Liver (tissue), 9 donors: ENCODE results near the gene DCTPP1. TPM values are rescaled to one million over a fixed set of nuclear protein-coding genes. Genes with fewer than 3 reads are reported as not detected.

Experiments
- DNase-seq: peaks from one replicate; pipeline ENCODE4 v3.0.0-alpha.2; 2017; ENCODE audit warnings: low spot score
- H3K27ac ChIP-seq, 2 donors: one replicate each; pipeline ENCODE4 v1.7.0; 2013; ENCODE audit warnings: inconsistent platforms in 2 of 2, low read length in 2 of 2, control low read depth in 1 of 2, low read depth in 1 of 2, mild to moderate bottlenecking in 1 of 2
- H3K27me3 ChIP-seq, 4 donors: one replicate each; pipeline versions ENCODE4 v1.6.1 to v1.7.0; 2013; ENCODE audit warnings: low read length in 3 of 4, inconsistent platforms in 1 of 4, mild to moderate bottlenecking in 1 of 4, moderate library complexity in 1 of 4; ENCODE audit not compliant: control insufficient read depth in 4 of 4, insufficient read depth in 4 of 4
- H3K36me3 ChIP-seq, 4 donors: one replicate each; pipeline versions ENCODE4 v1.6.1 to v1.7.0; 2013; ENCODE audit warnings: low read length in 3 of 4, mild to moderate bottlenecking in 3 of 4, low read depth in 1 of 4, moderate library complexity in 1 of 4; ENCODE audit not compliant: control insufficient read depth in 4 of 4, insufficient read depth in 3 of 4
- H3K4me1 ChIP-seq, 4 donors: one replicate each; pipeline versions ENCODE4 v1.6.1 to v1.7.0; 2013; ENCODE audit warnings: low read length in 3 of 4, mild to moderate bottlenecking in 3 of 4, moderate library complexity in 1 of 4; ENCODE audit not compliant: control insufficient read depth in 4 of 4, insufficient read depth in 4 of 4
- H3K4me3 ChIP-seq, 3 donors: one replicate each; pipeline versions ENCODE4 v1.6.1 to v1.7.0; 2013; ENCODE audit warnings: low read length in 3 of 3, control low read depth in 1 of 3, low read depth in 1 of 3, mild to moderate bottlenecking in 1 of 3
- H3K9ac ChIP-seq, 2 donors: one replicate each; pipeline ENCODE4 v1.7.0; 2013; ENCODE audit warnings: low read length in 2 of 2, mild to moderate bottlenecking in 2 of 2, moderate library complexity in 2 of 2, control low read depth in 1 of 2, low read depth in 1 of 2
- H3K9me3 ChIP-seq, 4 donors: one replicate each; pipeline versions ENCODE4 v1.6.1 to v1.7.0; 2013; ENCODE audit warnings: low read length in 3 of 4; ENCODE audit not compliant: control insufficient read depth in 4 of 4
- FOXA2 ChIP-seq: IDR thresholded peaks from 2 replicates; pipeline ENCODE4 v1.6.1; 2016; ENCODE audit warnings: antibody characterized with exemption
- GABPA ChIP-seq, 2 donors: IDR thresholded peaks in 1 of 2; conservative IDR thresholded peaks in 1 of 2; 2 replicates each; pipeline ENCODE4 v1.6.1; 2016; ENCODE audit warnings: antibody characterized with exemption in 2 of 2, mild to moderate bottlenecking in 1 of 2, moderate library complexity in 1 of 2
- HNF4A ChIP-seq, 2 donors: conservative IDR thresholded peaks; 2 replicates each; pipeline ENCODE4 v1.6.1; 2016; ENCODE audit warnings: antibody characterized with exemption in 2 of 2, mild to moderate bottlenecking in 2 of 2
- HNF4G ChIP-seq: IDR thresholded peaks from 2 replicates; pipeline ENCODE4 v1.6.1; 2016; ENCODE audit warnings: antibody characterized with exemption
- JUND ChIP-seq, 2 donors: IDR thresholded peaks; 2 replicates each; pipeline ENCODE4 v1.6.1; 2016; ENCODE audit warnings: antibody characterized with exemption in 2 of 2
- NR2F2 ChIP-seq: IDR thresholded peaks from 2 replicates; pipeline ENCODE4 v1.6.1; 2016; ENCODE audit warnings: antibody characterized with exemption
- RAD21 ChIP-seq, 2 donors: IDR thresholded peaks; 2 replicates each; pipeline ENCODE4 v1.6.1; 2016; ENCODE audit warnings: antibody characterized with exemption in 2 of 2, mild to moderate bottlenecking in 2 of 2
- RXRA ChIP-seq, 2 donors: IDR thresholded peaks; 2 replicates each; pipeline ENCODE4 v1.6.1; 2017 to 2018; ENCODE audit warnings: antibody characterized with exemption in 2 of 2, mild to moderate bottlenecking in 1 of 2
- TAF1 ChIP-seq: conservative IDR thresholded peaks from 2 replicates; pipeline ENCODE4 v1.6.1; 2016; ENCODE audit warnings: antibody characterized with exemption, mild to moderate bottlenecking
- YY1 ChIP-seq: IDR thresholded peaks from 2 replicates; pipeline ENCODE4 v1.6.1; 2016; ENCODE audit warnings: antibody characterized with exemption, mild to moderate bottlenecking
- WGBS: extraction: QIAGEN DNeasy Blood & Tissue Kit; methylation state at CpG from one replicate; pipeline ENCODE4 v1.1.7; 2013; 5-methylcytosine and 5-hydroxymethylcytosine counted together
- polyA plus RNA-seq, 2 donors: library from polyadenylated mRNA; stranded (reverse) in 1 of 2; unstranded in 1 of 2; fragments of 200-250 nt in 1 of 2; fragments of >200 nt in 1 of 2; fragmentation: Nextera tagmentation in 1 of 2; extraction: Ambion mirVana in 1 of 2; gene quantifications; one replicate each; pipeline versions ENCODE4 v1.2.1 to v1.2.3, GENCODE V29; 2013 to 2015
- total RNA-seq, 2 donors: library from RNA; depleted of rRNA; stranded (reverse); fragments of >200 nt; gene quantifications; one replicate each; pipeline ENCODE4 v1.2.3, GENCODE V29; 2014
- TF ChIP-seq, protein P1 (sequence below): IDR thresholded peaks from 2 replicates; pipeline ENCODE4 v1.6.1; 2016; ENCODE audit warnings: antibody characterized with exemption, mild to moderate bottlenecking
- TF ChIP-seq, protein P2 (sequence below): IDR thresholded peaks from 2 replicates; pipeline ENCODE4 v1.6.1; 2016; ENCODE audit warnings: antibody characterized with exemption
- TF ChIP-seq, protein P3 (sequence below): fragments of 150-350 bp; IDR thresholded peaks from 2 replicates; pipeline ENCODE4 v1.5.1; 2017; ENCODE audit warnings: improper control_type of control experiment, low read depth, low read length; ENCODE audit not compliant: missing input control
- donor health status: healthy.
- donor health status: healthy.
- donor health status: healthy.
- donor health status: healthy.
- donor health status: healthy.

Gene DCTPP1
- total and polyA plus RNA-seq, 4 donors, result 6.0 to 18.8 (median 15.0) TPM

DNA sequence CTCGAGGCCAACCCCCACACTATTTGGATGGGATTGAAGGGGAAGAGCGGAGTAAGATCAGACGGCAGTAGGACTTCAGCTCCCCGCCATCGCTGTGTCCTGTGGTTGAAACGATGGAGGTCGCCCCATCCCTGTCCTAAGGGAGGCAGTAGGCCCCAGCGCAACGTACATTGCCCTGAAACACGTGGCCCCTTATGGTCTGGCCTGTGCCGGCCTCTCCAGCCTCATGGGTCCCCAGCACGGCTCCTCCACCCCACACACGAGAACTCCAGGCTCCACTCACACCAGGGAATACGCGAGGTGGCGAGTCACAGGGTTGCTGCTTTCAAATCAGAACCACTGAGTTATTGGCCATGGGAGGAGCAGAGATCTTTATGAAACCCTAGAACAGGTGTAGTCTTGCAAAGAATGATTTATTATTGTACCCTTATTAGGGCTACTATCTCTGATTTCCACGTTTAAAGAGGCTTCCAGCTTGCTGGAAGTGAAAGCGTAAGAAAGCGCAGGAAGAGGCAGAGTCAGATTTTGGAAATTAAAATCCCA, 669 bp upstream of the DCTPP1 start:
- Histone ChIP-seq H3K9ac (peak overlapping the region in 1 of 2 donors; percentile 47), H3K36me3 (peaks cover 0 to 7% (median 2%) of the 10 kb centered on the region in 4 donors), H3K4me3 (peak overlapping the region in 1 of 3 donors; percentile 2), H3K4me1 (peaks cover 3 to 19% (median 15%) of the 10 kb centered on the region in 4 donors), H3K27me3 (no peaks in the 10 kb centered on the region), H3K27ac (peak overlapping the region; percentile 44 to 71), H3K9me3 (no peaks in the 10 kb centered on the region)
- DNase-seq, result no peak
- WGBS, result 61% methylated on average over 19 of the region's 19 CpGs
- TF ChIP-seq JUND (IDR thresholded peaks at IDR 0.05) (no peak), RAD21 (IDR thresholded peaks at IDR 0.05) (peak in 1 of 2 donors; percentile 4), YY1 (peak; percentile 57), NR2F2 (no peak), HNF4A (conservative IDR thresholded peaks at IDR 0.05) (peak in 1 of 2 donors; percentile 1), FOXA2 (no peak)
- TF ChIP-seq, protein P1, sequence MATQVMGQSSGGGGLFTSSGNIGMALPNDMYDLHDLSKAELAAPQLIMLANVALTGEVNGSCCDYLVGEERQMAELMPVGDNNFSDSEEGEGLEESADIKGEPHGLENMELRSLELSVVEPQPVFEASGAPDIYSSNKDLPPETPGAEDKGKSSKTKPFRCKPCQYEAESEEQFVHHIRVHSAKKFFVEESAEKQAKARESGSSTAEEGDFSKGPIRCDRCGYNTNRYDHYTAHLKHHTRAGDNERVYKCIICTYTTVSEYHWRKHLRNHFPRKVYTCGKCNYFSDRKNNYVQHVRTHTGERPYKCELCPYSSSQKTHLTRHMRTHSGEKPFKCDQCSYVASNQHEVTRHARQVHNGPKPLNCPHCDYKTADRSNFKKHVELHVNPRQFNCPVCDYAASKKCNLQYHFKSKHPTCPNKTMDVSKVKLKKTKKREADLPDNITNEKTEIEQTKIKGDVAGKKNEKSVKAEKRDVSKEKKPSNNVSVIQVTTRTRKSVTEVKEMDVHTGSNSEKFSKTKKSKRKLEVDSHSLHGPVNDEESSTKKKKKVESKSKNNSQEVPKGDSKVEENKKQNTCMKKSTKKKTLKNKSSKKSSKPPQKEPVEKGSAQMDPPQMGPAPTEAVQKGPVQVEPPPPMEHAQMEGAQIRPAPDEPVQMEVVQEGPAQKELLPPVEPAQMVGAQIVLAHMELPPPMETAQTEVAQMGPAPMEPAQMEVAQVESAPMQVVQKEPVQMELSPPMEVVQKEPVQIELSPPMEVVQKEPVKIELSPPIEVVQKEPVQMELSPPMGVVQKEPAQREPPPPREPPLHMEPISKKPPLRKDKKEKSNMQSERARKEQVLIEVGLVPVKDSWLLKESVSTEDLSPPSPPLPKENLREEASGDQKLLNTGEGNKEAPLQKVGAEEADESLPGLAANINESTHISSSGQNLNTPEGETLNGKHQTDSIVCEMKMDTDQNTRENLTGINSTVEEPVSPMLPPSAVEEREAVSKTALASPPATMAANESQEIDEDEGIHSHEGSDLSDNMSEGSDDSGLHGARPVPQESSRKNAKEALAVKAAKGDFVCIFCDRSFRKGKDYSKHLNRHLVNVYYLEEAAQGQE, result no peak

DNA sequence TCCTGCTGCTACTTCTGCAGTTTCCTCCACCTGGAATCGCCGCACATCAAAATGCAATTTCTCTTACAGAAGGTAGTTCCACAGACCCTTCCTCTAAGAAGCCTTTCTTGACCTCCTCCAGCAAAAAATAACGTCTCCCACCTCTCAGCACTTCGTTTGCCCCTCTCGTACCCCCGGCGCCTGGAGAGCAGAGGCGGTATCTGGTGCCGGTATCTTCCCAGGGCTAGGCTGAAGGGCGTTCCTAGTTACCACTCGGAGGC, 482 bp downstream of the DCTPP1 start:
- Histone ChIP-seq H3K9ac (peak overlapping the region; percentile 45 to 51), H3K36me3 (peaks cover under 1 to 7% (median 4%) of the 10 kb centered on the region in 4 donors), H3K9me3 (no peaks in the 10 kb centered on the region), H3K27me3 (no peaks in the 10 kb centered on the region), H3K27ac (peak overlapping the region; percentile 19 to 54), H3K4me3 (peak overlapping the region; percentile 44 to 71 (median 69)), H3K4me1 (peaks cover 3 to 19% (median 15%) of the 10 kb centered on the region in 4 donors)
- WGBS, result 7% methylated on average over 11 of the region's 11 CpGs
- TF ChIP-seq, protein P2, sequence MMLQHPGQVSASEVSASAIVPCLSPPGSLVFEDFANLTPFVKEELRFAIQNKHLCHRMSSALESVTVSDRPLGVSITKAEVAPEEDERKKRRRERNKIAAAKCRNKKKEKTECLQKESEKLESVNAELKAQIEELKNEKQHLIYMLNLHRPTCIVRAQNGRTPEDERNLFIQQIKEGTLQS, result no peak
- TF ChIP-seq TAF1, result no peak
- no peak for TF ChIP-seq HNF4G
- no peak for DNase-seq

DNA sequence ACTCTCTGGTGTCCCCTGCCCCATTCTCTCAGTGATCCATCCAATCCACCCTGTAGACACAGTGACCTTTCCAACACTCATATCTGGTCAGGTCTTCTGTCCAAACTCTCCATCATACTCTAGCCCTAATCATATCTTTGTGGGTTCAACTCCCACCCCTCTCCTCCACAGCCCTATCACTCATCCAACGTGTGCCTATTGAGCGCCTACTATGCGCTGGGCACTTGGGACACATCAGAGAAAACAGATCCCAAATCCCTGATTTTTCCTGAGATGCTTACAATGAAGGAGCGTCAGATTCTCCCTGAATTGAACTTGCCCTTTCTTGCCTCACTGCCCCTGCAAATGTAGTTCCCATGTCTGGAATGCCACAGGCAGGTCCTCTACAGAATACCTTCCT, 1.8 kb downstream of the DCTPP1 start:
- H3K27me3 ChIP-seq, result no peaks in the 10 kb centered on the region
- H3K36me3 ChIP-seq, result peaks cover 6 to 16% (median 10%) of the 10 kb centered on the region in 4 donors

More for the DNA sequence above, 1.8 kb downstream of the DCTPP1 start:
- Histone ChIP-seq H3K9me3 (no peaks in the 10 kb centered on the region), H3K4me3 (no peak overlapping the region), H3K27ac (no peak overlapping the region), H3K9ac (no peak overlapping the region), H3K4me1 (peaks cover 3 to 19% (median 15%) of the 10 kb centered on the region in 4 donors)
- WGBS, result 94% methylated on average over 4 of the region's 4 CpGs
- DNase-seq, result no peak
- TF ChIP-seq, protein P2, result no peak
- TF ChIP-seq, protein P3, sequence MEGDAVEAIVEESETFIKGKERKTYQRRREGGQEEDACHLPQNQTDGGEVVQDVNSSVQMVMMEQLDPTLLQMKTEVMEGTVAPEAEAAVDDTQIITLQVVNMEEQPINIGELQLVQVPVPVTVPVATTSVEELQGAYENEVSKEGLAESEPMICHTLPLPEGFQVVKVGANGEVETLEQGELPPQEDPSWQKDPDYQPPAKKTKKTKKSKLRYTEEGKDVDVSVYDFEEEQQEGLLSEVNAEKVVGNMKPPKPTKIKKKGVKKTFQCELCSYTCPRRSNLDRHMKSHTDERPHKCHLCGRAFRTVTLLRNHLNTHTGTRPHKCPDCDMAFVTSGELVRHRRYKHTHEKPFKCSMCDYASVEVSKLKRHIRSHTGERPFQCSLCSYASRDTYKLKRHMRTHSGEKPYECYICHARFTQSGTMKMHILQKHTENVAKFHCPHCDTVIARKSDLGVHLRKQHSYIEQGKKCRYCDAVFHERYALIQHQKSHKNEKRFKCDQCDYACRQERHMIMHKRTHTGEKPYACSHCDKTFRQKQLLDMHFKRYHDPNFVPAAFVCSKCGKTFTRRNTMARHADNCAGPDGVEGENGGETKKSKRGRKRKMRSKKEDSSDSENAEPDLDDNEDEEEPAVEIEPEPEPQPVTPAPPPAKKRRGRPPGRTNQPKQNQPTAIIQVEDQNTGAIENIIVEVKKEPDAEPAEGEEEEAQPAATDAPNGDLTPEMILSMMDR, result no peak
- TF ChIP-seq GABPA (IDR thresholded peaks at IDR 0.05 in 1 of 2, conservative IDR thresholded peaks at IDR 0.05 in 1 of 2), result no peak
- TF ChIP-seq RXRA (IDR thresholded peaks at IDR 0.05), result no peak
- TF ChIP-seq, protein P1, result no peak
- TF ChIP-seq RAD21 (IDR thresholded peaks at IDR 0.05), result no peak
- TF ChIP-seq TAF1, result no peak
- TF ChIP-seq YY1, result no peak
